Measurements from ENCODE around the gene NDUFS4.

- TF ChIP-seq, protein P1, sequence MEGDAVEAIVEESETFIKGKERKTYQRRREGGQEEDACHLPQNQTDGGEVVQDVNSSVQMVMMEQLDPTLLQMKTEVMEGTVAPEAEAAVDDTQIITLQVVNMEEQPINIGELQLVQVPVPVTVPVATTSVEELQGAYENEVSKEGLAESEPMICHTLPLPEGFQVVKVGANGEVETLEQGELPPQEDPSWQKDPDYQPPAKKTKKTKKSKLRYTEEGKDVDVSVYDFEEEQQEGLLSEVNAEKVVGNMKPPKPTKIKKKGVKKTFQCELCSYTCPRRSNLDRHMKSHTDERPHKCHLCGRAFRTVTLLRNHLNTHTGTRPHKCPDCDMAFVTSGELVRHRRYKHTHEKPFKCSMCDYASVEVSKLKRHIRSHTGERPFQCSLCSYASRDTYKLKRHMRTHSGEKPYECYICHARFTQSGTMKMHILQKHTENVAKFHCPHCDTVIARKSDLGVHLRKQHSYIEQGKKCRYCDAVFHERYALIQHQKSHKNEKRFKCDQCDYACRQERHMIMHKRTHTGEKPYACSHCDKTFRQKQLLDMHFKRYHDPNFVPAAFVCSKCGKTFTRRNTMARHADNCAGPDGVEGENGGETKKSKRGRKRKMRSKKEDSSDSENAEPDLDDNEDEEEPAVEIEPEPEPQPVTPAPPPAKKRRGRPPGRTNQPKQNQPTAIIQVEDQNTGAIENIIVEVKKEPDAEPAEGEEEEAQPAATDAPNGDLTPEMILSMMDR (conservative IDR thresholded peaks at IDR 0.05; ENCODE audit: low read depth, low read length) = no peak
- no peak for TF ChIP-seq EZH2 (IDR thresholded peaks at IDR 0.05; ENCODE audit: borderline replicate concordance, low read depth, low read length, poor library complexity, severe bottlenecking)
Observed at GRCh38 chr5:53542926-53543325, 17.5 kb upstream of the NDUFS4 start.

Data from A673 (cell line).